Peyer's patch (tissue), 4 donors: ENCODE measurements around the gene UFC1. TPM values are rescaled to one million over a fixed set of nuclear protein-coding genes. Genes with fewer than 3 reads are reported as not detected.

Source experiments
- DNase-seq, 3 donors: peaks; one replicate each; pipeline ENCODE4 v3.0.0-alpha.2; 2017 to 2019
- H3K27ac ChIP-seq, 4 donors: fragments of 200-600 bp; sonication (generic); one replicate each; pipeline ENCODE4 v1.5.1; 2016 to 2019
- H3K27me3 ChIP-seq, 2 donors: fragments of 200-600 bp; sonication (generic); one replicate each; pipeline ENCODE4 v1.5.1; 2019
- H3K36me3 ChIP-seq, 3 donors: fragments of 200-600 bp; sonication (generic); one replicate each; pipeline ENCODE4 v1.5.1; 2016 to 2019
- H3K4me1 ChIP-seq, 4 donors: fragments of 200-600 bp; sonication (generic); one replicate each; pipeline ENCODE4 v1.5.1; 2016 to 2019
- H3K4me3 ChIP-seq, 4 donors: fragments of 200-600 bp; sonication (generic); 1 replicate in 3 of 4; 2 replicates in 1 of 4; pipeline ENCODE4 v1.5.1; 2016 to 2019; ENCODE audit warnings: mild to moderate bottlenecking in 1 of 4
- H3K9me3 ChIP-seq, 4 donors: fragments of 200-600 bp; sonication (generic); one replicate each; pipeline ENCODE4 v1.5.1; 2016 to 2019; ENCODE audit warnings: mild to moderate bottlenecking in 1 of 4
- POLR2A ChIP-seq, 2 donors: fragments of 450-650 bp; IDR thresholded peaks; one replicate each; pipeline ENCODE4 v1.5.1; 2017; ENCODE audit warnings: antibody characterized with exemption in 2 of 2, mild to moderate bottlenecking in 2 of 2, moderate library complexity in 2 of 2
- small RNA-seq, 2 donors: library from RNA; depleted of rRNA; stranded (forward); fragments of <200 nt; gene quantifications; one replicate each; pipeline ENCODE3, GENCODE V24; 2016
- total RNA-seq, 4 donors: library from RNA; depleted of rRNA; stranded (reverse); fragments of >200 nt; gene quantifications; one replicate each; pipeline ENCODE4 v1.1.0, GENCODE V29; 2016
- TF ChIP-seq, protein P1 (sequence below), 6 experiments: fragments of 450-650 bp in 4 of 6; fragments of 200-600 bp in 2 of 6; sonication (generic) in 1 of 6; IDR thresholded peaks; one replicate each; pipeline ENCODE4 v1.5.1; 2017 to 2019; ENCODE audit warnings: antibody characterized with exemption in 6 of 6, mild to moderate bottlenecking in 3 of 6, moderate library complexity in 1 of 6

UFC1 gene
- total RNA-seq, 4 donors from 2014 or later = 36.9 to 82.5 (median 61.7) TPM

DNA sequence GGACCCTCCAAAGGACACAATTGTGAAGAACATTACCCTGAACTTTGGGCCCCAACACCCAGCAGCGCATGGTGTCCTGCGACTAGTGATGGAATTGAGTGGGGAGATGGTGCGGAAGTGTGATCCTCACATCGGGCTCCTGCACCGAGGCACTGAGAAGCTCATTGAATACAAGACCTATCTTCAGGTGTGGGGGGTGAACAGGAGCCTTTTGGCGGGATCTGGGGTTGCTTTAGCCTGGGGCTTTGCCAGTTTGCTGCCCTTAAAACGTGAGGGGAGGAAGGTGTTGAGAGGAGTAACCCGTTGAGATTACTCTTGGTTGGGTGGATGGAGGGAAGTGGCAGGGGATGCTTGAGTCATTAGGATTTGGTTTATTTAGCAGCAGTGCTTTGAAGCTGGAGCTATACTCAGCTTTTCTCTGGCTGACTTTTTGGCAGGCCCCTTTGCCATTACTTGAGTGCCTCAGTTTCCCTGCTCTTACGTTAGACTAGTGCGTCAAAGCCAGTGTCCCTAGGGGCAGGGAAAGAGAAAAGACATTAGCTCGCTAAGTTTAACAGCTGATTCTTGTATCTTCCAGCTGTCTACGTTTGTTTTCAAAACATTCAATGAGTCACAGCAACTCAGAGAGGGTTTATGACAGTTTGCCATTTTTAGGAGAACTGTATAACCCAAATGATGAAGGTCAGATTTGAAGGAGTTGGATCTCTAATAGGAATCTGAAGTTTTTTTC is 52.8 kb downstream of the UFC1 start:
- peaks cover 0 to 77% (median 0%) of the 10 kb centered on the region in 3 donors for H3K36me3 ChIP-seq
- peak overlapping the region; percentile 53 to 81 (median 70) for H3K27ac ChIP-seq
- H3K4me1 ChIP-seq = peaks cover 0 to 46% (median 2%) of the 10 kb centered on the region in 4 donors
- no peak for DNase-seq
- no peaks in the 10 kb centered on the region for H3K9me3 ChIP-seq
- no peak overlapping the region for H3K4me3 ChIP-seq
- no peak for TF ChIP-seq POLR2A (IDR thresholded peaks at IDR 0.05)
- TF ChIP-seq, protein P1, sequence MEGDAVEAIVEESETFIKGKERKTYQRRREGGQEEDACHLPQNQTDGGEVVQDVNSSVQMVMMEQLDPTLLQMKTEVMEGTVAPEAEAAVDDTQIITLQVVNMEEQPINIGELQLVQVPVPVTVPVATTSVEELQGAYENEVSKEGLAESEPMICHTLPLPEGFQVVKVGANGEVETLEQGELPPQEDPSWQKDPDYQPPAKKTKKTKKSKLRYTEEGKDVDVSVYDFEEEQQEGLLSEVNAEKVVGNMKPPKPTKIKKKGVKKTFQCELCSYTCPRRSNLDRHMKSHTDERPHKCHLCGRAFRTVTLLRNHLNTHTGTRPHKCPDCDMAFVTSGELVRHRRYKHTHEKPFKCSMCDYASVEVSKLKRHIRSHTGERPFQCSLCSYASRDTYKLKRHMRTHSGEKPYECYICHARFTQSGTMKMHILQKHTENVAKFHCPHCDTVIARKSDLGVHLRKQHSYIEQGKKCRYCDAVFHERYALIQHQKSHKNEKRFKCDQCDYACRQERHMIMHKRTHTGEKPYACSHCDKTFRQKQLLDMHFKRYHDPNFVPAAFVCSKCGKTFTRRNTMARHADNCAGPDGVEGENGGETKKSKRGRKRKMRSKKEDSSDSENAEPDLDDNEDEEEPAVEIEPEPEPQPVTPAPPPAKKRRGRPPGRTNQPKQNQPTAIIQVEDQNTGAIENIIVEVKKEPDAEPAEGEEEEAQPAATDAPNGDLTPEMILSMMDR (IDR thresholded peaks at IDR 0.05) = no peak
- H3K27me3 ChIP-seq = no peaks in the 10 kb centered on the region

- peaks cover 0 to 45% (median 2%) of the 10 kb centered on the region in 4 donors for H3K4me1 ChIP-seq
- TF ChIP-seq POLR2A (IDR thresholded peaks at IDR 0.05) = peak in 1 of 2 donors; percentile 53
- TF ChIP-seq, protein P1 (IDR thresholded peaks at IDR 0.05) = no peak
- H3K4me3 ChIP-seq = no peak overlapping the region
- no peaks in the 10 kb centered on the region for H3K27me3 ChIP-seq
- no peaks in the 10 kb centered on the region for H3K9me3 ChIP-seq
- peak in 1 of 3 donors; percentile 74 for DNase-seq
- peak overlapping the region; percentile 53 to 81 (median 70) for H3K27ac ChIP-seq
- H3K36me3 ChIP-seq = peaks cover 0 to 83% (median 0%) of the 10 kb centered on the region in 3 donors
Measured at GRCh38 chr1:161207173-161207572, 53.4 kb downstream of the UFC1 start.

Small RNA genes within 50 kb of the gene (small RNA-seq; reads per million reads assigned to genes)
- gene RF01225 = 0 reads per million in 2 donors

Other genes with a start within 250 kb of the UFC1 start
- 10 to 100 TPM; 37.0 to 76.7 (median 54.1) TPM for gene ITLN2, start 199.2 kb upstream of the UFC1 start, total RNA-seq
- 100 to 1,000 TPM in 3 of 4 donors, 10 to 100 TPM in 1; 28.9 to 138 (median 110) TPM for gene F11R, start 132.8 kb upstream of the UFC1 start, total RNA-seq
- 100 to 1,000 TPM in 1 of 4 donors, 10 to 100 TPM in 3; 33.0 to 152 (median 78.8) TPM for gene TSTD1, start 115.0 kb upstream of the UFC1 start, total RNA-seq
- 100 to 1,000 TPM in 1 of 4 donors, 10 to 100 TPM in 3; 72.0 to 119 (median 98.2) TPM for gene USF1, start 108.0 kb upstream of the UFC1 start, total RNA-seq
- 10 to 100 TPM in 1 of 4 donors, 1 to 10 TPM in 3; 5.1 to 31.4 (median 6.7) TPM for gene ARHGAP30, start 84.1 kb upstream of the UFC1 start, total RNA-seq
- 1 to 10 TPM in 3 of 4 donors, under 1 TPM in 1; 0.54 to 2.5 (median 1.6) TPM for gene NECTIN4, start 64.4 kb upstream of the UFC1 start, total RNA-seq
- 1 to 10 TPM in 3 of 4 donors, not detected in 1; 2.1 to 4.8 (median 2.4) TPM for gene KLHDC9, start 55.6 kb upstream of the UFC1 start, total RNA-seq
- 10 to 100 TPM; 11.6 to 68.5 (median 15.2) TPM for gene PFDN2, start 35.9 kb upstream of the UFC1 start, total RNA-seq
- gene NIT1, start 35.9 kb upstream of the UFC1 start, total RNA-seq = 100 to 1,000 TPM in 3 of 4 donors, 10 to 100 TPM in 1; 54.5 to 148 (median 120) TPM
- gene DEDD, start 21.3 kb upstream of the UFC1 start, total RNA-seq = 10 to 100 TPM; 23.0 to 48.7 (median 31.4) TPM
- 10 to 100 TPM; 11.6 to 52.8 (median 39.0) TPM for gene USP21, start 5.5 kb downstream of the UFC1 start, total RNA-seq
- gene PPOX, start 12.4 kb downstream of the UFC1 start, total RNA-seq = 10 to 100 TPM in 3 of 4 donors, 1 to 10 TPM in 1; 9.5 to 38.0 (median 20.9) TPM
- gene B4GALT3, start 23.5 kb downstream of the UFC1 start, total RNA-seq = 10 to 100 TPM; 25.2 to 34.1 (median 29.4) TPM
- gene ADAMTS4, start 45.1 kb downstream of the UFC1 start, total RNA-seq = 10 to 100 TPM in 1 of 4 donors, 1 to 10 TPM in 2, under 1 TPM in 1; 0.18 to 65.2 (median 1.9) TPM
- gene NDUFS2, start 48.4 kb downstream of the UFC1 start, total RNA-seq = 100 to 1,000 TPM; 157 to 192 (median 176) TPM
- gene FCER1G, start 61.3 kb downstream of the UFC1 start, total RNA-seq = 10 to 100 TPM in 2 of 4 donors, 1 to 10 TPM in 1, not detected in 1; 5.1 to 33.8 (median 11.9) TPM
- not detected for gene APOA2, start 69.7 kb downstream of the UFC1 start, total RNA-seq
- gene TOMM40L, start 72.1 kb downstream of the UFC1 start, total RNA-seq = 10 to 100 TPM in 3 of 4 donors, 1 to 10 TPM in 1; 8.3 to 32.2 (median 24.9) TPM
- 1 to 10 TPM in 1 of 4 donors, not detected in 3; 3.2 TPM for gene NR1I3, start 84.2 kb downstream of the UFC1 start, total RNA-seq
- gene PCP4L1, start 104.8 kb downstream of the UFC1 start, total RNA-seq = not detected
- 1 to 10 TPM in 3 of 4 donors, not detected in 1; 1.5 to 3.3 (median 2.3) TPM for gene MPZ, start 156.0 kb downstream of the UFC1 start, total RNA-seq
- gene SDHC, start 160.4 kb downstream of the UFC1 start, total RNA-seq = 10 to 100 TPM; 33.3 to 85.5 (median 60.6) TPM
- gene CFAP126, start 213.9 kb downstream of the UFC1 start, total RNA-seq = not detected